CD4-positive, alpha-beta T cell (primary cell): ENCODE results near the gene IRS4. TPM values are rescaled to one million over a fixed set of nuclear protein-coding genes. Genes with fewer than 3 reads are reported as not detected.

Experiments
- ATAC-seq: fragments of 200-7000 bp; cut with Tn5 transposase; one replicate; pipeline ENCODE4 v1.10.0; 2022; ENCODE audit warnings: mild to moderate bottlenecking; ENCODE audit not compliant: poor library complexity
- CTCF ChIA-PET: fragments of 350-600 bp; sonication (Branson Sonifier 250); formaldehyde crosslinking; loops from one replicate; lab custom pipeline; 2021; ENCODE audit warnings: antibody characterized with exemption, inconsistent platforms; lab: Charles Lee
- POLR2A ChIA-PET: fragments of 350-600 bp; sonication (Branson Sonifier 250); formaldehyde crosslinking; loops from one replicate; lab custom pipeline; 2021; ENCODE audit warnings: antibody characterized with exemption, inconsistent platforms; lab: Charles Lee
- DNase-seq, 14 experiments: peaks; one replicate each; pipeline ENCODE4 v3.0.0-alpha.2; 2013 to 2020; ENCODE audit warnings: mixed read lengths in 2 of 14
- H3K27ac ChIP-seq, 2 donors: one replicate each; pipeline versions ENCODE4 v1.5.1 to v1.7.0; 2013; ENCODE audit warnings: low read length in 2 of 2, low read depth in 1 of 2, mild to moderate bottlenecking in 1 of 2
- H3K27me3 ChIP-seq, 2 experiments: 1 replicate in 1 of 2; 2 replicates in 1 of 2; pipeline versions ENCODE4 v1.6.1 to v1.7.0; 2013; ENCODE audit warnings: low read length in 2 of 2, control low read depth in 1 of 2, mild to moderate bottlenecking in 1 of 2, moderate library complexity in 1 of 2; ENCODE audit not compliant: insufficient read depth in 2 of 2, control insufficient read depth in 1 of 2
- H3K36me3 ChIP-seq: one replicate; pipeline ENCODE4 v1.6.1; 2013; ENCODE audit warnings: low read length, control low read depth; ENCODE audit not compliant: insufficient read depth
- H3K4me1 ChIP-seq: one replicate; pipeline ENCODE4 v1.6.1; 2013; ENCODE audit warnings: low read length, control low read depth; ENCODE audit not compliant: insufficient read depth
- H3K4me3 ChIP-seq: one replicate; pipeline ENCODE4 v1.5.1; 2013; ENCODE audit warnings: mild to moderate bottlenecking, low read length, moderate library complexity
- H3K9me3 ChIP-seq, 2 experiments: 1 replicate in 1 of 2; 2 replicates in 1 of 2; pipeline versions ENCODE4 v1.6.1 to v1.7.0; 2013; ENCODE audit warnings: low read length in 2 of 2, mild to moderate bottlenecking in 2 of 2, control low read depth in 1 of 2, moderate library complexity in 1 of 2; ENCODE audit not compliant: control insufficient read depth in 1 of 2, insufficient read depth in 1 of 2
- H3K27ac Mint-ChIP-seq: one replicate; pipeline ENCODE4 v1.8.0; 2020; ENCODE audit warnings: mixed read lengths
- H3K27me3 Mint-ChIP-seq: one replicate; pipeline ENCODE4 v1.8.0; 2021; ENCODE audit warnings: mixed read lengths
- H3K36me3 Mint-ChIP-seq: one replicate; pipeline ENCODE4 v1.8.0; 2021; ENCODE audit warnings: low read depth, mixed read lengths
- H3K4me1 Mint-ChIP-seq: one replicate; pipeline ENCODE4 v1.8.0; 2021; ENCODE audit warnings: low read depth, mixed read lengths
- H3K4me3 Mint-ChIP-seq: one replicate; pipeline ENCODE4 v1.8.0; 2020; ENCODE audit warnings: mild to moderate bottlenecking, mixed read lengths
- H3K9me3 Mint-ChIP-seq: one replicate; pipeline ENCODE4 v1.8.0; 2020; ENCODE audit warnings: mixed read lengths
- CTCF ChIP-seq: fragments of 200-600 bp; IDR thresholded peaks from one replicate; pipeline ENCODE4 v1.8.0; 2022; ENCODE audit warnings: antibody characterized with exemption, mild to moderate bottlenecking
- intact Hi-C, 2 experiments: fragments of 100-400 bp; cut with DNase I in 1 of 2; cut with micrococcal nuclease in 1 of 2; formaldehyde crosslinking; loops; one replicate each; pipeline versions ENCODE4 v1.15.1 to v1.9.0; 2023 to 2025; cut with DNase I, micrococcal nuclease
- total RNA-seq, 174 experiments: library from RNA in 2 of 174; stranded (reverse) in 2 of 174; gene quantifications; one replicate each; pipeline ENCODE4 v1.2.3 and lab custom pipeline; 2021 to 2026

IRS4 gene
- total RNA-seq, 2 experiments from 2014 or later: not detected

GRCh38 chrX:108701633-108702032 is 34.7 kb downstream of the IRS4 start:
- no peak overlapping the region for H3K4me3 Mint-ChIP-seq
- ChIA-PET POLR2A (no interaction called here), CTCF (no interaction called here)
- H3K27ac ChIP-seq: no peak overlapping the region
- no peaks in the 10 kb centered on the region for H3K4me1 Mint-ChIP-seq
- no peaks in the 10 kb centered on the region for H3K4me1 ChIP-seq
- no peak for TF ChIP-seq CTCF
- H3K4me3 ChIP-seq: no peak overlapping the region
- intact Hi-C loops: no loop called here
- no peak overlapping the region for H3K27ac Mint-ChIP-seq
- ATAC-seq (no peak), DNase-seq (no peak)
- H3K9me3 ChIP-seq: no peaks in the 10 kb centered on the region
- no peaks in the 10 kb centered on the region for H3K36me3 Mint-ChIP-seq
- no peaks in the 10 kb centered on the region for H3K36me3 ChIP-seq
- no peaks in the 10 kb centered on the region for H3K9me3 Mint-ChIP-seq
- no peaks in the 10 kb centered on the region for H3K27me3 Mint-ChIP-seq
- H3K27me3 ChIP-seq: no peaks in the 10 kb centered on the region

GRCh38 chrX:108699368-108699767 is 37.0 kb downstream of the IRS4 start:
- H3K9me3 Mint-ChIP-seq: no peaks in the 10 kb centered on the region
- intact Hi-C loops: no loop called here
- no peaks in the 10 kb centered on the region for H3K36me3 Mint-ChIP-seq
- Histone ChIP-seq H3K4me3 (no peak overlapping the region), H3K4me1 (no peaks in the 10 kb centered on the region), H3K27me3 (no peaks in the 10 kb centered on the region), H3K36me3 (no peaks in the 10 kb centered on the region), H3K9me3 (no peaks in the 10 kb centered on the region), H3K27ac (no peak overlapping the region)
- CTCF ChIA-PET: no interaction called here
- no peaks in the 10 kb centered on the region for H3K4me1 Mint-ChIP-seq
- no peak for TF ChIP-seq CTCF
- no peak overlapping the region for H3K4me3 Mint-ChIP-seq
- POLR2A ChIA-PET: no interaction called here
- H3K27me3 Mint-ChIP-seq: no peaks in the 10 kb centered on the region
- ATAC-seq: no peak
- DNase-seq: no peak
- no peak overlapping the region for H3K27ac Mint-ChIP-seq

GRCh38 chrX:108696690-108697089 is 39.7 kb downstream of the IRS4 start:
- TF ChIP-seq CTCF: no peak
- Mint-ChIP-seq H3K27me3 (no peaks in the 10 kb centered on the region), H3K4me3 (no peak overlapping the region), H3K9me3 (no peaks in the 10 kb centered on the region), H3K36me3 (no peaks in the 10 kb centered on the region), H3K4me1 (no peaks in the 10 kb centered on the region), H3K27ac (no peak overlapping the region)
- intact Hi-C loops: no loop called here
- no peak for ATAC-seq
- H3K4me1 ChIP-seq: no peaks in the 10 kb centered on the region
- H3K4me3 ChIP-seq: no peak overlapping the region
- no peaks in the 10 kb centered on the region for H3K27me3 ChIP-seq
- H3K27ac ChIP-seq: no peak overlapping the region
- H3K36me3 ChIP-seq: no peaks in the 10 kb centered on the region
- no peak for DNase-seq
- ChIA-PET POLR2A (no interaction called here), CTCF (no interaction called here)
- no peaks in the 10 kb centered on the region for H3K9me3 ChIP-seq
